AG08395 (cell line): ENCODE measurements around the gene IFT74.
"Not testable (repeated sequence)": the region's sequence is repeated elsewhere in the genome, so short reads cannot be mapped to it uniquely, and the experiment has no call there.

ENCODE experiments used
- DNase-seq: peaks from one replicate; pipeline ENCODE4 v3.0.0; 2012; ENCODE audit warnings: mixed read lengths, low spot score

Gene IFT74

GRCh38 chr9:27073841-27074728 lies 117.9 kb downstream of the IFT74 start:
- no peak for DNase-seq

DNA sequence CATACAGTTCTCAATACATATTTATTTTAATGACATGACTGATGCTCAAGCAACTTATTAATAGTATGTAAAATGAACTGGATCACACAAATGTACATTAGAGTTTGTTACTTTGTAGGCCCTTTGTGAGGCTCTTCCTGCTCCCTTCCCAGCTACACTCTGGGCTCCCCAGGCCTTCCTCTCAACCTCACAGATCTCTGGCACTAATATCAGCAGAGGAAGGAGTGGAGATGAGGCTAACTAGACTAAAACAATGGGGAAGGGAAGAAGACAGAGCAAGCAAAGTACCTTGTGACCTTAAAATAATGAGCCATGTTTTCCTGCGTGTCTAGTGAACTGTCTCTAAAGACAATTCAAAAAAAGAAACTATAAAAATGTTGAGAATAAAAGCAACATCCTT lies 122.5 kb downstream of the IFT74 start:
- no peak for DNase-seq

GRCh38 chr9:27085456-27085855 lies 129.2 kb downstream of the IFT74 start:
- DNase-seq: no peak

- DNase-seq: peak; percentile 12
These were observed 130.8 kb downstream of the IFT74 start for GRCh38 chr9:27086818-27087680.

DNA sequence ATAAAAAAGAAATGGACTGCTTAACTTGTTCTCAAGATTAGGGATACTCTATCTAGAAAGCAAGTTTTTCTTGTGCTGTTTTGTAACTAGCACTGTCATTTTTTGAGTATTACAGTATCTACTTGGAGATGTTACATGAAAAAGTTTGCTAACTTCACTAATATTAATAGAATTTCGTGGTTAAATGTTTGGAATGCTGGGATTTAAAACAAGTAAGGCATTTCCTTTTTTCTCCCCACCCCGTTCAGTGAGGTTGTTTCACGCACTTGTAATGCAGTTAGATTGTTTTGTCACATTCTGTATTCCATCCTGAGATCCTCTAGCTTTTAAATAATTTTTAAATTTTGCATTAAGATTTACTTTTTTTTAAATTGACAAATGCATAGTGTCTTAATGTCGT lies 132.8 kb downstream of the IFT74 start:
- peak; percentile 39 for DNase-seq

- no peak for DNase-seq
These were observed 133.5 kb downstream of the IFT74 start for GRCh38 chr9:27089706-27090105.

DNA sequence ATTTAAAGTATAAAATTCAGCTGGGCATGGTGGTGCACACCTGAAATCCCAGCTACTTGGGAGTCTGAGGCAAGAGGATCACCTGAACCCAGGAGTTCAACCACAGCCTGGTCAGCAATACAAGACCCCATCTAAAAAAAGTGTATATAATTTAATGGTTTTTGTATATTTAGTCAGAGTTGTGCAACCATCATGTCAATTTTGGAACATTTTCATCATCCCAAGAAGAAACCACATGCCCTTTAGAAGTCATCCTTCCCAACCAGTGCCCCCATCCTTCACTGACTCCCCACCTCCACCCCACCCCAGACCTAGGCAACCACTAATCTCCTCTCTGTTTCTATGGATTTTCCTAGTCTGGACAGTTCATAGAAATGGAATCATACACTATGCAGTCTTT lies 134.0 kb downstream of the IFT74 start:
- DNase-seq: no peak

- DNase-seq: no peak
These were observed 134.5 kb downstream of the IFT74 start for GRCh38 chr9:27090711-27091110.

- DNase-seq: not testable (repeated sequence)
These were observed 136.3 kb downstream of the IFT74 start for GRCh38 chr9:27092496-27092895.

DNA sequence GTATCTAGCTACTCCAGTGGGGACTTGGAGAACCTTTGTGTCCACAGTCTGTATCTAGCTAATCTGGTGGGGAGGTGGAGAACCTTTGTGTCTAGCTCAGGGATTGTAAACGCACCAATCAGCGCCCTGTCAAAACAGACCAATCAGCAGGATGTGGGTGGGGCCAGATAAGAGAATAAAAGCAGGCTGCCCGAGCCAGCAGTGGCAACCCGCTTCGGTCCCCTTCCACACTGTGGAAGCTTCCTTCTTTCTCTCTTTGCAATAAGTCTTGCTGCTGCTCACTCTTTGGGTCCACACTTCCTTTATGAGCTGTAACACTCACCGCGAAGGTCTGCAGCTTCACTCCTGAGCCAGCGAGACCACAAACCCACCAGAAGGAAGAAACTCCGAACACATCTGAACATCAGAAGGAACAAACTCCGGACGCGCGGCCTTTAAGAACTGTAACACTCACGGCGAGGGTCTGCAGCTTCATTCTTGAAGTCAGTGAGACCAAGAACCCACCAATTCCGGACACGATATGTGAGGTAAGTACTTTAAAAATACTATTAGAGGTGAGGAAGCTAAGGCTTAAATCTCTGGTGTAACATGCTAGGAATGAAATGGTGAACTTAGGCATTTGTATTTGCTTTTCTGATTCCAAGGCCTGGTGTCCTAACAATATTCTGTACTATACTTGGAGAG lies 137.3 kb downstream of the IFT74 start:
- not testable (repeated sequence) for DNase-seq

DNA sequence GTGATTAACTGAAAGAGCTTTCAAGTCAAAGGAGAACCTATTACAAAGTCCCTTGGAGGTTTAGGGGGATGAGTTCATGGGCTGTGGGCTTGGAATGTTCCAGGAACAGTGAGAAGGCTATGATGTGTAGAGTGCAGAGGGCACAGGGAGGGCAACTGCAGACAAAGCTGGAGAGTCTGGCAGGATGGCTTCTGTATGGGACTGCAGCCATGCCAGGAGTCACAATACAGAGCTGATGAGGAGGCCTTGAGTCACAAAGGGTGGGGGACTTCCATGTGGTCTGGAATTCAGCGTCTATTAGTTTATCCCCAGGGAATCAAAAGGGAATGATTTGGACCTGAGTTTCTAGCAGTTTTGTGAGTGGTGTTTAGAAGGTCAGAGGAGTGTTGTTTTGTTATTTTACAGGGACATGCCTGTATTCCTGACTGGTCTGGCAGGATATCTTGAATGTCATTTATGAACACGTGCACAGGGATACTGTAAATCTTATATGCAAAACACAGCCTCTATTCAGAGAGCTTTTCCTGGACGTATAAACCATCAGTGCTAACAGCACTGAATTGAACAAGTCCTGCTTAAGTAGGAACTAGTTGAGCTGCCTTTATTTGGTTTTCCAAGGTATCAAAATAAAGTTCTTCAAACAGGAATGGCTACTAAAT lies 138.6 kb downstream of the IFT74 start:
- DNase-seq: peak; percentile 81

- no peak for DNase-seq
These were observed 151.0 kb downstream of the IFT74 start for GRCh38 chr9:27107241-27107640.

GRCh38 chr9:27108981-27109541 lies 152.8 kb downstream of the IFT74 start, which contains the start of gene TEK:
TSS of gene TEK (plus strand) at chr9:27109225. CDS start at chr9:27109591, 366 bp downstream.
- DNase-seq: peak; percentile 13

- no peak for DNase-seq
These were observed 153.4 kb downstream of the IFT74 start for GRCh38 chr9:27109621-27110020.

DNA sequence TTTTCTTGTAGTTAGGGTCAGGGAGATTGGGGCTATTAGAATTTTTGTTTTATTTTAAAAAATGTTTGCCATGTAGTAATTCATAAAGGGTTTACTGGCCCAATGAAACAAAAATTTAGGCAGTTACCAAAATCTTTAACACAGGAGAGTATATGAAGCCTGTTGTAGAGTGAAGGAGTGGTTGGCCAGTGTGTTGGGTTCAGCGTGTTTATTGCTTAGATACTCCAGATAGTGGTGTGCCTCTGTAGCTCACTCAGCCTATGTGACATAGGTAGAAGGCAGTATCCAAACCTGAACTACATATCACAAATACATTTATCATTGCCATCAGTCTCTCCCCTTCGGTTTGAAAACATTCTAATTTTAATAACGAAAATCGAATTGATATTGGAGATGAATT lies 154.0 kb downstream of the IFT74 start:
- DNase-seq: no peak

DNA sequence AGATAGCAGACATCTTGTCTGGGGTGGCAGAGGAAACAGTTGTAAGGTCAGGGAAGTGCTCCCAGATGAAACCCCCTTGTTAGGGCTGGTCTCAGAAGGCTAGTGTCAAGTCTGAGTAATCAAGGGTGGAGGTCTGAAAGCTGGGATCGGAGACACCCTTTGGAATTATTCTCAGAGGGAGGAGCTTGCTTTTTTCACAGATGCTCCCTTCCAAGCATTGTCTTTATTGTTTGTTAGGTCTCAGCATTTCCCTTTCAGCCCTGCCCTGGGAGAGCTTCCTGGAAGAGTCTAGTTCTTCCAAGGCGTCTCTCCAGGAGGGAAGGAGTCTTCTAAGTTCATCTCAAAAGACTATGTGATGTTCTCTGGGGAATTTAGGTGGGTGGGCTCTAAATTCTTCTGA lies 156.0 kb downstream of the IFT74 start:
- no peak for DNase-seq
